DMS114 treated with DMSO at 0.1 percent for 48 hours (cell line): Measurements from ENCODE around the gene FHAD1.

Experiments
- DNase-seq: peaks from one replicate; lab custom pipeline; 2025; ENCODE audit not compliant: unreplicated experiment; lab: John Stamatoyannopoulos, UW

FHAD1 gene

GRCh38 chr1:15246960-15247614 is at the start of gene FHAD1:
Gene FHAD1, plus strand, starts transcription at chr1:15247223. Its CDS starts 4,562 bp downstream, at chr1:15251785.
- peak; percentile 41 for DNase-seq

- DNase-seq, result no peak
Observed at GRCh38 chr1:15197591-15198447, 49.2 kb upstream of the FHAD1 start.

- no peak for DNase-seq
Observed at GRCh38 chr1:15198684-15199083, 48.3 kb upstream of the FHAD1 start.

GRCh38 chr1:15201221-15201620 is 45.8 kb upstream of the FHAD1 start:
- DNase-seq, result no peak

GRCh38 chr1:15201849-15202551 is 45.0 kb upstream of the FHAD1 start:
- DNase-seq, result no peak

GRCh38 chr1:15204931-15205330 is 42.1 kb upstream of the FHAD1 start:
- DNase-seq, result no peak

GRCh38 chr1:15205586-15206346 is 41.3 kb upstream of the FHAD1 start:
- DNase-seq, result no peak

- DNase-seq, result no peak
Observed at GRCh38 chr1:15206418-15207030, 40.5 kb upstream of the FHAD1 start.

- DNase-seq, result no peak
Observed at GRCh38 chr1:15207031-15207828, 39.8 kb upstream of the FHAD1 start.

GRCh38 chr1:15207829-15208429 is 39.1 kb upstream of the FHAD1 start:
- DNase-seq, result no peak

GRCh38 chr1:15210651-15211375 is 36.2 kb upstream of the FHAD1 start:
- DNase-seq, result no peak

GRCh38 chr1:15211424-15211823 is 35.6 kb upstream of the FHAD1 start:
- DNase-seq, result no peak

- DNase-seq, result no peak
Observed at GRCh38 chr1:15212216-15212953, 34.6 kb upstream of the FHAD1 start.

GRCh38 chr1:15212954-15213291 is 34.1 kb upstream of the FHAD1 start:
- no peak for DNase-seq

- DNase-seq, result no peak
Observed at GRCh38 chr1:15213341-15213821, 33.6 kb upstream of the FHAD1 start.

- no peak for DNase-seq
Observed at GRCh38 chr1:15214527-15214926, 32.5 kb upstream of the FHAD1 start.

- no peak for DNase-seq
Observed at GRCh38 chr1:15215116-15215515, 31.9 kb upstream of the FHAD1 start.

GRCh38 chr1:15217654-15218053 is 29.4 kb upstream of the FHAD1 start:
- no peak for DNase-seq
